Esophagus muscularis mucosa (tissue), 3 donors: ENCODE data around the gene ACSBG1.

ENCODE experiments used
- CTCF ChIP-seq, 3 experiments: fragments of 200-600 bp in 2 of 3; fragments of 450-650 bp in 1 of 3; sonication (generic) in 2 of 3; IDR thresholded peaks; one replicate each; pipeline ENCODE4 v1.5.1; 2017 to 2019; ENCODE audit warnings: antibody characterized with exemption in 3 of 3, mild to moderate bottlenecking in 2 of 3, moderate library complexity in 1 of 3
- POLR2A ChIP-seq: fragments of 450-650 bp; IDR thresholded peaks from one replicate; pipeline ENCODE4 v1.6.1; 2017; ENCODE audit warnings: antibody characterized with exemption, moderate library complexity, mild to moderate bottlenecking, low read depth

GRCh38 chr15:78146425-78147154 lies 87.8 kb downstream of the ACSBG1 start:
- TF ChIP-seq POLR2A (no peak), CTCF (IDR thresholded peaks at IDR 0.05) (no peak)
